ENCODE results near the gene HES3.

Gene HES3

DNA sequence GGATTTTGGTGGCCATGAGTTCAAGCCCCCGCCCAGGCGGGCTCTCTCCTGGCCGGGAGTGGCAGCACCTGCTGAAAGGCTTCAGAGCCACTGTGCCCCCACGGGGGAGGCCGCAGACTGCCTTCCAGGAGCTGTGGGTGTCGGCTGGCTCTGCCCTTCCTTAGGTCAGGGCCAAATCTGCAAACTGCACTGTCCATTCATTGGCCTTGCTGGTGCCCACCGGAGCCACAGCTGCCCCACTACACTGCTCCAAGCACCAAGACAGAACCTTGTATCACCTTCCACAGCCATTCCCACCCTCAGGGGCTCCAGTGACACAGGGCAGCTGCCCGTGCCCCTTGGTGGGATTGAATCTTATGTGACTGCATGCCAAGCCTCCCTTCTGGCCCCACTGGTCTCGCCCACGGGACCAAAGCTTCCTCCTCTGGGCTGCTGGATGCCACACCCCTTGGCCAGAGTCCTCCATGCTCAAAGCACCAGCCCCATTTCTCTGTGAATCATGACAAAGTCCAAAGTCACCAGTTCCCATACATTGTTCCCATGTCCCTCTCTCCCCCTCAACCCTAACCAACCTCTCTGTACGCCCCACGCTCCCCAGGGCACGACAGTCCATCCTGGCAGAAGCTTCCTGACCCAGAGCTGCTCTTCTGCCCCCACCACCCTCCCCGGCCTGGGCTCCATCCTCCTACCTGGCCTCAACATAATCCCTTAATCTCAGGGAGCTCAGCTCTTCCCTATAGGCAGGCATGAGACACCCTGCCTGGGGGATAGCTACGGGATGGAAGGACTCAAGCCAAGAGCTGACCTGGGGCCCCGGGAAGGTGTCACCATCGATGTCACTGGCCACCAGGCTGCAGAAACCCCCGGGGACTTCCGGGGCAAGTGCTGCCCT is 37.8 kb downstream of the HES3 start:
- DNase-seq = no peak

DNA sequence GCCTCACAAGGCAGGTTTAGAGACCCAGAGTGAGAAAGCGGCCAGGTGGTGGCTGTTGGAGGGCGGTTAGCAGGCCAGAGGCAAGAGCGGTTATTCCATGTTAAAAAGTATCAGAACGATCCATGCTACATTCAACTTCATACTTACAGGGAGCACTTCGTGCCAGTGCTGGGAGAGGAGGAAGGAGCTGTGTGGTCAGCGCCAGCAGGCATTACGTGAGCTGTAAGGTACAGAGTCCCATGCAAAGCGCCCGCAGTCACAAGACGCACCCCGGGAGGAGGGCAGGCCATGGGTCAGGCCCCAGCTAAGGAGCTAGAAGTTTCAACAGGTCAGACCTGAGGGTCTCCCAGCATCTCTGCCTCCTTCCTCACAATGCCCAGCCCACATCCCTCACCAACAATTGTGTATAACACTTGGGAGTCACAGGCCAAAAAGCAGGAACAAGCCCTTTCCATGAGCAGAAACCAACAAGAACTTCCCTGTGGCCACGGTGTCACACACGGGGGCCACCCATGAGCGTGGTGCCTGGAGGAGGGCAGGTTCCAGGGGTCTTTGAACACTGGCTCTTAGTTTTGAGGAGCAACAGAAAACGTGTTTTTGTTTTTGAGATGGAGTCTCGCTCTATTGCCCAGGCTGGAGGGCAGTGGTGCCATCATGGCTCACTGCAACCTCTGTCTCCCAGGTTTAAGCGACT is 38.7 kb downstream of the HES3 start:
- no peak for DNase-seq

DNA sequence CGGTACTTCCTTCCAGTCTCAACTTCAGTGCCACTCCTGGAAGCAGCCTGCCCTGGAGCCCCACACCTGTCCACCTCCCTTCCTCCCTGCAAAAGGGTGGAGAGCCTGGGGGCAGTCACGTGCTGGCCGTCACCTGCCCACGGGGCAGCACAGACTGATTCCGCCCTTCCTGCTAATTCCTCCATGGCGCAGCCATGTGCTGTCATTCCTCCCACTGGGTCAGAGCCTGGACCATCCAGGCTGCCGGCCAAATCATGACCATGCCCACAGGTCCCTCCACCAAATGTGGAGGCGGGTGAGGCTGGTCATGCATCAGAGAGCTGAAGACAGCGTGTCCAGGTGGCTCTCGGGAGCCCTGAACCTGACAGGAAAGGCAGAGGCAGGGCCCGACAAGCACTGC is 41.4 kb downstream of the HES3 start:
- no peak for DNase-seq

DNA sequence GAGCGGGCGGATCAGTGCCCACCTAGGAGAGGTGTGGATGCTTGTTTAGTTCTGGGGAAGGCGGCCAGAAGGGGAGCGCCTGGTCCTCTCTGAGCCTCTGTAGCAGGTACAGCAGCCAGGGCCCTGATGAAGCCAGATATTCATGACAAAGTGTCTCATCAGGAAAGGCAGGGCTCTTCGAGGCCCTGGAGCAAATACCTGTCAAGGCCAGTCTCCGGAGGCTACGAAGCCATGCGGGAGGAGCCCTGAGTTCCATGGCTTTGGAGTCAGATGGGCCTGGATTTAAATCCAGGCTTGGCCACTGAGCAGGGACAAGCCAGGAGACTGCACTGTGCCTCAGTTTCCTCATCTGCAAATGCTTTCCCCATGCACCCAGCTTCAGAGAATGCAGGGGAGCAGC is 42.3 kb downstream of the HES3 start:
- DNase-seq = no peak

DNA sequence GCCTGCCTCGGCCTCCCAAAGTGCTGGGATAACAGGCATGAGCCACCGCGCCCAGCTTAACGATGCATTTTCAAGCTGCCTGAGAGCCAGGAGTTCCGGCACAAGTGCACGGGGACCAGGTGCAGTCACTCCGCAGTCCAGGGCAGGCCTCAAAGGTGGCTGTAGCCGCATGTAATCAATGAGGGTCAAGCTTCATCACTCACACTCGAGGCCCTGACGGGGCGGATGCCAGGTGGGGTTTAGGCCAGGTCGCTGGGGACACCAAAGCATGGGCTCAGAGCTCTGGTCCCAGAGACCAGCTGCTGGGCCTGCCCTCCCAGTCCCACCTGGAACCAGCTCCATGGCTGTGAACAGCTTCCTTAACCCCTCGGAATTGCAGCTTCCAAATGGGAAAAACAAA is 43.0 kb downstream of the HES3 start:
- no peak for DNase-seq

DNA sequence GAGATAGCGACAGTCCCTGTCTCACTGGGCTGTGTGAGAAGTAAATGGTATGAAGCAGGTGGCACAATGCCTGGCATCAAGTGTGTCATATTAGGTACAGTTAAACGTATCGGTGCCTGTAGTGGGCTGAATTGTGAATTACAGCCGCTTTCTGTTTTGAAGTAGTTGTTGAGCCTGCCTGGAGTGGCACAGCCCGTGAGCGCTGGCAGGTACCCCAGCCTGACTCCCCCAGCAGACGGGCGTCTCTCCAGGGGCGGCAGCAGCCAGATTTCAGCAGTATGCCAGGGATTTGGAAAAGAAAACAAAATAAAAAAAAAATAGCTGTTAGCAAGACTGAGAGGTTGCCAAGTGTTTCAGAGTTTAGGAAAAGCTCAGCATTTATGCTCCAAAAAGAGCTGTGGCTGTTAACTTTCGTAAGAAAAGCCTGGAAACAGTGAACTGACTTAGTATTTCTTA is 43.5 kb downstream of the HES3 start:
- DNase-seq = no peak

DNA sequence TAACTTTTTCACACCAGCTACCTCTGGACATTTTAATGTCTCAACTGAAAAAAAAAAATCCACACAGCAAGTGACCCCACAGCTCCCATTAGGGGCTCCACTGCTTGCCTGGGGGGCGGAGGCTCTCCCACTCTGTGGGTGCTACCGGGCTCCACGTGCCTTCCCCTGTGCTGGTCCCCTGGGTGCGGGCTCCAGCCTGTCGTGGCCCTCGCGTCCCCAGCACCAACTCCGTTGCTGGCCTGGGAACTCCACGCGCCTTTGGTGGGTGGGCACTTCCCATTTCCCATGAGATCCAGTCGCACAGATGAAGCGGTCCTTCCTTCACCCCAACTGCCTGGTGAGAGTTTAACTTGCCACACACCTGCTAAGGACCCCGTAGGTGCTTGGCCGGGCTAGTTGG is 44.0 kb downstream of the HES3 start:
- DNase-seq = no peak

DNA sequence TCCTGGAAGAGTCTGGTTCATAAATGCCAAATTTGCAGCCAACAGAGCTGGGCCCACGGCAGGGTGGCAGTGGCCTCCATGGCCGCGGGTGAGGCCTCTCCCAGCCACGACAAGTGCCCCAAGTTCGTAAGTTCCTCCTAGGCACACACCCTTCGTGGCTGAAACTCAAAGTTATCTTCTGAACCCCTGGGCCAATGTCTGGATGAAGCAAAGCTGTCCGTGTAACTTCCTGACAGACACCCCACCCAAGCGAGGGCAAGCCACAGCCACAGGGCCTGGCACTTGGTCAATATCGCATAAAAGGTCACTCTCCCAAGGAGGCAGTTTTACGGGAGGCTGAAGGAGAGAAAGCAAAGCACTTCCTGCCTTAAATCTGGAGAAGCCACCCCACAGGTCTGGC is 44.7 kb downstream of the HES3 start:
- no peak for DNase-seq

DNA sequence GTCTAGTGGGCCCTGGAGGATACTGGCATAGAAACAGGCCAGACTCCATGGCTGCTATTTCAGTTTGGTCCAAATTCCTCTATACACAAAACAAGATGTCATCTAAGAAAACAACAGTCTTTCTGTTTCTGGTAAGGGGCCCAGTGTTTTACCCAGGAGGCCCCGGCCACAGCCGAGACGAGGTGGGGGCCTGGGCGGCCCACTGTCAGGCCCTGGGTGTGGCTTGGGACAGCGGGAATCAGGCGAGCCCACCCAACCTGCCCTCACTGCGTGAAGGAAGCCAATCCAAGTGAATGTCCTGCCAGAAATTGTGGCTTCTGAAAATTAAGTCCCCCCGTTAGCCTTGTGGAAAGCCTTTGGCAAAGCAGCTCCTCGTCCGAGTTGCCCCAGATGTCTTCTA is 48.1 kb downstream of the HES3 start:
- DNase-seq = no peak

DNA sequence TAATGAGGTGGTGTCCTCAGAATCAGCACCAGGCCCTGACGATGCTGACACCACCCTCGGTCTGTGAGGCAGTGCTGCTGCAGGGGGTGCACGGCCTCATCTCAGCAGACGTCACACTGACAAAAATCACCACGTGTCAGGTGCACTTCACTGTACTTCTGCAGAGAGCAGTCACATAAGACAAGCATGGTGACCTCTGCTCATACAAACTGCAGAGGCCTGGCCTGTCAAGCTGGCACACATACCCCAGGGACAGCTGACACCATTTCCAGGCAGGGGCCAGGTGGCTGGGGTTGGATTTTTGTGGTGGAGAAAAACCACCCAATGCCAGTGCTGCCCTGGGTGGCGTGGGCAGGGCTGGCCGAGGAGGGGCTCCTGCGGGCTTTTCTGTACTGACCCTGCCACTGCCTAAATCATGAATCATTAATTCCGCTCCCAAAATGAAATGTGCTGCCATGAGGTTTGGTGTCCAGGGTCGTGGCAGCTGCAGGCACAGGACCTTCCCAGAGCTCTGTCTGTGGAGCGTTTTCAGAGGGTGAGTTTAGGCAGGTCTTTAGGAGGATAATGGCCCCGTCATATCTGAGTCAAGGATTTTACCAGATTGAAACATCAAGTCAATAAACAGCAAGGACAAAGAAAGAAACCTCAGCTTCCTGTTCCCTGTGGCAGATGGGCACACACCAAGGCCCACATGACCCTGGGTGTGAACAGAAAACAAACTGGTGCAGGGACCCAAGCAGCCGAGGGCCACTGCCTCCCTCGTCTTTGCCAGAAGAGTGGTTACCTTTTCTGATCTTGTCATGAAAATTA is 50.3 kb downstream of the HES3 start:
- no peak for DNase-seq

DNA sequence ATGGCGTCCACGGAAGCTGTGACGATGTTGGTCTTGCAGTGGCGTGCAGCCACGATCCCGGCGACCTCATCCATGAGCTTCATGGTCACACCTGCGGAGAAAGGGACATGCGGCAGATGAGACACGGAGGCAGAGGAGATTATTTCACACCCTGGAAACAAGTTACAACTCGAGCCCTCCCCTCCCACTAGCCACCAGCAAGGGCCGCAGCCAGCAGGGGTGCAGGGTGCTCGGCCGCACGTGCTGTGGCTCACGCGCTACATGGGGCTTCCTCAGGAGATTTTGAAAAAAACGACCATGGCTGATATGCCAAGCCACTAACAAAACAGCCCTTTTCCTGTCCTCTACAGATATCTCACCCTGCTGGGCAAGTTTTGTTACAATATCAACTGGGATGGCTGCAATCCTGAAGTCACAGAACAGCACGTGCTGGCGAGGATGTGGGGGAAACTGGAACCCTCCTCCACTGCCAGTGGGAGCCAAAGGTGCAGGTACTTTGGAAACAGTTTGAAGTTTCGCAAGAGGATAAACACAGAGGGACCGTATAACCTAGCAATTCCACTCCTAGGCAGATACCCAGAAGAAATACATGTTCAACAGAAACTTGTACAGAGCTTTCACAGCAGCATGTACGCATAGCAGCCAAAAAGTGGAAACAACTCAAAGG is 51.0 kb downstream of the HES3 start:
- DNase-seq = no peak
